Measurements from ENCODE around the gene ZNF74. TPM values are rescaled to one million over a fixed set of nuclear protein-coding genes. Genes with fewer than 3 reads are reported as not detected.

Gene ZNF74
- total RNA-seq, 1 experiment from 2014 or later = 34.3 TPM

DNA sequence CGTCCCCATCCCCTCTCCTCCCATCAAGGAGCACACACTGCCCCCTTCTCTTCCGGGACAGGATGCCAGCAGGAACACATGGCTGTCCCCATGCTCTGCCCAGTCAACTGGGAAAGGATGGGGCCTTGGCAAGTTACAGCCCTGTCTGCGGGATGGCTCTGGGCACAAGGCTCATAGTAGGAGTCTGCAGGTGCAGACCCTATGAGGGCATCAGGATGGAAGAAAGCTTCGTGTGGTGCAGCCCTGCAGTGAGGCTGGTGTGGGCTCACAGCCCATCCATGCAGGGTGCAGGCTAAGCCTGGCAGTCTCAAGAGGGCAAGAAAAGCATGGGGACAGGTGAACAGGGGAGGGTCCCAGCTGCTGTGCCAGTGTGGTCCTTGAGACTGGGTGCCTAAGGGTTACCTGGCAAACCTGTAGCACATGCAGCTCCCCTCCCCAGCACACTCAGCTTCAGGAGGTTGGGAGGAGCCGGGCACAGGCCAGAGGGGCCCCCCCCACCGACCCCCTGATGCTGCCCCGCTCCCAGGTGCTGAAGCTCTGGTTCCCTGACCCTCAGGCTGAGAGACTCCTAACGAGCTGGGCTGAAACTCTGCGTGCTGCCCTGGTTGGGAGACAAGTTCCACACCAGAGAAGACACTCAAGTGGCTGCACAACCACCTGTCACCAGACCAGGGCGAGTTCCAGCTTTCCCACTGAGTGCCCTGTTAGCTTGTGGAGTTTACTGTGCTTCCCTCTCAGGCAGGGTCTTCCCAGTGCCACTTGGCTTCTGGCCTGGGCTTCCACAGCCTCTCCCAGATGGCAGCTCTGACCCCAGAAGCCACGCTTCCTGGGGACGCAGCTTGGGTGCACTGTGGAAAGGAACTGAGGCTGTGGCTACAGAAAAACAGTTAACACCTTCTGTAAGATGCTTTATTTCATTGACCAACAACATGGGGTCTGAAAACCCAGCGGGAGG, 47.0 kb downstream of the ZNF74 start:
- peaks cover 1 to 3% (median 3%) of the 10 kb centered on the region in 3 experiments; a peak in 4 of 7 replicates for H3K36me3 Mint-ChIP-seq (ENCODE audit: insufficient read depth in 1 of 3, low read depth in 3 of 3)
- H3K4ac ChIP-seq (ENCODE audit: low read depth, low read length) = no peak overlapping the region
- DNase-seq = no peak

More for the DNA sequence above, 47.0 kb downstream of the ZNF74 start:
- Mint-ChIP-seq H3K9me3 (no peaks in the 10 kb centered on the region), H3K4me1 (peaks cover 12 to 17% of the 10 kb centered on the region in 2 experiments), H3K4me3 (no peak overlapping the region), H3K27me3 (ENCODE audit: low read depth) (peaks cover 36% of the 10 kb centered on the region), H3K27ac (no peak overlapping the region)
- Histone ChIP-seq H2BK120ac (ENCODE audit: low read depth, low read length, poor library complexity, severe bottlenecking) (no peak overlapping the region), H2BK20ac (ENCODE audit: low read depth, low read length, poor library complexity, severe bottlenecking) (no peak overlapping the region), H2AFZ (ENCODE audit: low read length) (no peak overlapping the region), H3K9me3 (ENCODE audit: control insufficient read depth, low read depth, low read length) (no peaks in the 10 kb centered on the region), H3K56ac (ENCODE audit: insufficient read length, low read depth, low read length) (no peak overlapping the region), H2BK12ac (ENCODE audit: insufficient read length, low read depth, low read length) (no peak overlapping the region), H4K8ac (replicated peaks; ENCODE audit: insufficient read length, low read depth, low read length) (no peak overlapping the region), H3T11ph (ENCODE audit: low read length) (no peak overlapping the region), H2BK5ac (ENCODE audit: insufficient read length, low read length) (no peak overlapping the region), H4K5ac (ENCODE audit: insufficient read length, low read depth, low read length) (no peak overlapping the region), H3K4me2 (ENCODE audit: insufficient read depth, insufficient read length, low read length) (no peak overlapping the region), H4K20me1 (ENCODE audit: control insufficient read depth, insufficient read depth, insufficient read length) (no peaks in the 10 kb centered on the region), H3K18ac (ENCODE audit: insufficient read length, low read depth, low read length) (no peak overlapping the region), H3K27me3 (ENCODE audit: insufficient read depth, low read length) (peaks cover 5% of the 10 kb centered on the region; the same call in 1 of the 2 replicates), H3K27ac (ENCODE audit: insufficient read length, low read depth, low read length) (no peak overlapping the region), H2AK5ac (ENCODE audit: insufficient read length, low read length) (no peak overlapping the region), H3K9ac (ENCODE audit: extremely low read depth, insufficient read length, low read length) (no peak overlapping the region), H2BK15ac (ENCODE audit: low read depth, low read length) (no peak overlapping the region), H3K4me1 (ENCODE audit: insufficient read depth, low read length) (no peaks in the 10 kb centered on the region), H3K23me2 (ENCODE audit: insufficient read length, low read depth, low read length, poor library complexity, severe bottlenecking) (peaks cover 17% of the 10 kb centered on the region), H4K91ac (ENCODE audit: insufficient read length, low read depth, low read length) (no peak overlapping the region), H3K79me2 (ENCODE audit: insufficient read depth, low read length) (no peaks in the 10 kb centered on the region), H3K23ac (ENCODE audit: insufficient read length, low read depth, low read length) (no peak overlapping the region), H3K14ac (ENCODE audit: insufficient read depth, low read length) (no peak overlapping the region), H3K79me1 (ENCODE audit: insufficient read depth, low read depth, low read length, poor library complexity, severe bottlenecking) (no peaks in the 10 kb centered on the region)
- TF ChIP-seq, protein P1, sequence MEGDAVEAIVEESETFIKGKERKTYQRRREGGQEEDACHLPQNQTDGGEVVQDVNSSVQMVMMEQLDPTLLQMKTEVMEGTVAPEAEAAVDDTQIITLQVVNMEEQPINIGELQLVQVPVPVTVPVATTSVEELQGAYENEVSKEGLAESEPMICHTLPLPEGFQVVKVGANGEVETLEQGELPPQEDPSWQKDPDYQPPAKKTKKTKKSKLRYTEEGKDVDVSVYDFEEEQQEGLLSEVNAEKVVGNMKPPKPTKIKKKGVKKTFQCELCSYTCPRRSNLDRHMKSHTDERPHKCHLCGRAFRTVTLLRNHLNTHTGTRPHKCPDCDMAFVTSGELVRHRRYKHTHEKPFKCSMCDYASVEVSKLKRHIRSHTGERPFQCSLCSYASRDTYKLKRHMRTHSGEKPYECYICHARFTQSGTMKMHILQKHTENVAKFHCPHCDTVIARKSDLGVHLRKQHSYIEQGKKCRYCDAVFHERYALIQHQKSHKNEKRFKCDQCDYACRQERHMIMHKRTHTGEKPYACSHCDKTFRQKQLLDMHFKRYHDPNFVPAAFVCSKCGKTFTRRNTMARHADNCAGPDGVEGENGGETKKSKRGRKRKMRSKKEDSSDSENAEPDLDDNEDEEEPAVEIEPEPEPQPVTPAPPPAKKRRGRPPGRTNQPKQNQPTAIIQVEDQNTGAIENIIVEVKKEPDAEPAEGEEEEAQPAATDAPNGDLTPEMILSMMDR (conservative IDR thresholded peaks at IDR 0.05) = no peak
- no CpG with 5 or more reads among the region's 13 CpGs for WGBS (ENCODE audit: extremely low coverage, insufficient read length, low lambda C conversion rate)

Measured in H9 (cell line).